ENCODE results near the gene AKAP7.

Gene AKAP7

DNA sequence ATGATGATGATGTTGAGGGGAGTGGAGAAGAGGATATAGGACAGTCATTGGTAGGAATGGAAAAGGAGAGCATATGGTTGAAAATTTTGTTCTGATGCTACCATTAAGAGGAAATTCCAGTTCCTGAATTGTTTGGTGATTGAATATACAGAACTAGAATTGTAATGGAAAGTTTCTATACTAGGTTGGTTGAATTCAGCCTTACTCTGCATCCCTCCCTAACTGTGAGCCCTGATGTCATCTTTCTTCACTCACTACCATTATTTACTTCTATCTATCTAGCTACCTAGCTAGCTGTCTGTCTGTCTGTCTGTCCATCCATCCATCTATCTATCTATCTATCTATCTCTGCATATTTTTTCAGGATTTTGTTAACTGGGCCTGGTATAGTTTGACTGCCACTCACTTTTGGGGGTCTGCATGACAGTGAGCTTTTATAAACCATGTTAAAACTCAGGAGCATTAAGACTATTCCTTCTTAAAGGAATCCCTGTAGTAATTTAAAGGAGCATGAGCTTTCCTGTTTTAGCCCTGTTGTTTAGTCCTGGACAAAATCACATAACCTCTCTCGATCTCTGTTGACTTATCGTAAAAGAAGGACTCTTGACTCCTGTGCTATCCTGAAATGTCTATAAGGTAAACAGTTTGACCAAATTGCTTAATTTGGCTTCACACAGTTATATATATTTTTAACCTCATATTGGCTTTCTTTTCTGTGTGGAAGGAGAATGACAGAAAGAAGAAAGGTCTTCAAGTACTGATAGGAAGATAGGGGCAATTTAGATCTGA is 71.4 kb downstream of the AKAP7 start:
- Histone ChIP-seq H3K36me3 (ENCODE audit: control insufficient read depth, insufficient read depth, low read length) (no peaks in the 10 kb centered on the region), H3K4me3 (replicated peaks; ENCODE audit: low read depth, low read length) (no peak overlapping the region), H3K27me3 (replicated peaks; ENCODE audit: control insufficient read depth, insufficient read depth, low read length) (no peaks in the 10 kb centered on the region)
- no peak for TF ChIP-seq CTCF (IDR thresholded peaks at IDR 0.05; ENCODE audit: insufficient read depth, low read length, poor library complexity, severe bottlenecking)
- no peak for DNase-seq (ENCODE audit: extremely low read depth, insufficient read length)

DNA sequence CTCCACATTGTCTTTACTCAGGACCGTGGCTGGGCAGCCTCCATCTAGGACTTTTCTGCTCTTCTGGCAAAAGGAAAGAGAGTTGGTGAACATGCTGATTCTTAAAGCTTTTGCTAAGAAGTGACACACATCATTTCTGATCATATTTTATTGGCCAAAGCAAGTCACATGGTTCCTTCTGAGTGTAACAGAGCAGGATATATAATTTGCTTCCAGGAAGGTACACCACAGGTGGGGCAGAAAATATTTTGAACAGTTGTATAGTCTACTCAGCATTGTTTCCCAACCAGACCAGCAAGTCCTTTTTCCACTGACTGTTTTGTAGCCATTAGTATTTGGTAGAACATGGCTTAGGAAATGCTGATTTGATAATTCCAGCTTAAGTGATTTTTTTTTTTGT is 73.5 kb downstream of the AKAP7 start:
- H3K36me3 ChIP-seq (ENCODE audit: control insufficient read depth, insufficient read depth, low read length): no peaks in the 10 kb centered on the region
- DNase-seq (ENCODE audit: extremely low read depth, insufficient read length): no peak
- no peak for TF ChIP-seq CTCF (IDR thresholded peaks at IDR 0.05; ENCODE audit: insufficient read depth, low read length, poor library complexity, severe bottlenecking)
- H3K4me3 ChIP-seq (replicated peaks; ENCODE audit: low read depth, low read length): no peak overlapping the region
- no peaks in the 10 kb centered on the region for H3K27me3 ChIP-seq (replicated peaks; ENCODE audit: control insufficient read depth, insufficient read depth, low read length)

- no peak overlapping the region for H3K4me3 ChIP-seq (replicated peaks; ENCODE audit: low read depth, low read length)
- no peak for TF ChIP-seq CTCF (IDR thresholded peaks at IDR 0.05; ENCODE audit: insufficient read depth, low read length, poor library complexity, severe bottlenecking)
- no peaks in the 10 kb centered on the region for H3K27me3 ChIP-seq (replicated peaks; ENCODE audit: control insufficient read depth, insufficient read depth, low read length)
- DNase-seq (ENCODE audit: extremely low read depth, insufficient read length): no peak
- no peaks in the 10 kb centered on the region for H3K36me3 ChIP-seq (ENCODE audit: control insufficient read depth, insufficient read depth, low read length)
Observed at GRCh38 chr6:131210469-131210868, 75.2 kb downstream of the AKAP7 start.

DNA sequence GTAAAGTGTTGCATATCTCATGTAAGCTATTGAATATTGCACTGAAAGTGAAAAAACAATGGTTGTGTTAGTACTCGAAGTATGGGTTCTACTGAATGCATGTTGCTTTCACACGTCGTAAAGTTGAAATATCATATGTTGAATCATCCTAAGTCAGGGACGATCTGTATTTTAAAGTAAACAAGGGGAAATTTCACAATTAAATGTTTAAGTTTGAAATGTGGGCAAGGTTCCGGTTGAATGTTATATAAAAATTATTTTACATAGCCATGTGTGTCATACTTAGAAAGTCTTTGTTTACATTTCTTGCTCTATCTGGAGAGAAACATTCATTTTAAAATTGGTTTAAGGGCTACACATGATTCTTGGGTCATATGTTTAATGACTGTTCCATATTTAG is 76.8 kb downstream of the AKAP7 start:
- DNase-seq (ENCODE audit: extremely low read depth, insufficient read length): no peak
- H3K27me3 ChIP-seq (replicated peaks; ENCODE audit: control insufficient read depth, insufficient read depth, low read length): no peaks in the 10 kb centered on the region
- TF ChIP-seq CTCF (IDR thresholded peaks at IDR 0.05; ENCODE audit: insufficient read depth, low read length, poor library complexity, severe bottlenecking): no peak
- no peak overlapping the region for H3K4me3 ChIP-seq (replicated peaks; ENCODE audit: low read depth, low read length)
- H3K36me3 ChIP-seq (ENCODE audit: control insufficient read depth, insufficient read depth, low read length): no peaks in the 10 kb centered on the region

DNA sequence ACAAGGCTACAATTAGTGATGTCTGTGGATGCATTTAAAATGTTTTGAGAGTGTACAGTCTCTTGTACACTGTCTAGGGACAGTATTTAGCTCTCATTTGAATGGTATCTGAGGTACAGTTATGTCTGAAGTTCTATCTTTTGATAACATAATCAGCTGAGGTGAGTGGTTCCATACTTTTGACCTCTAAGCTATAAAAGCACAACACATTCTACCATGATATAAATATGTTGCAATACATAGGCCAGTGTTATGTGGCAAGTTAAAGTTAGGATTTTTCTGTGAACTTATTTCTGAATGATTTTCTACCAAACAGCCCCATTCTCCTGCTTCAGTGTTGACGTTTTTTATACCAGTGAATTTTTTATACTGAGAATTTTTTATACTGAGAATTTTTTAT is 77.6 kb downstream of the AKAP7 start:
- no peaks in the 10 kb centered on the region for H3K27me3 ChIP-seq (replicated peaks; ENCODE audit: control insufficient read depth, insufficient read depth, low read length)
- no peak for DNase-seq (ENCODE audit: extremely low read depth, insufficient read length)
- TF ChIP-seq CTCF (IDR thresholded peaks at IDR 0.05; ENCODE audit: insufficient read depth, low read length, poor library complexity, severe bottlenecking): no peak
- no peak overlapping the region for H3K4me3 ChIP-seq (replicated peaks; ENCODE audit: low read depth, low read length)
- H3K36me3 ChIP-seq (ENCODE audit: control insufficient read depth, insufficient read depth, low read length): no peaks in the 10 kb centered on the region
